Neural progenitor cell (in vitro differentiated cells): ENCODE measurements around the gene NAT10. TPM values are rescaled to one million over a fixed set of nuclear protein-coding genes. Genes with fewer than 3 reads are reported as not detected.

Source experiments
- DNase-seq: peaks from one replicate; pipeline ENCODE4 v3.0.0-alpha.2; 2016; ENCODE audit warnings: low spot score
- H2AFZ ChIP-seq: fragments of 200-600 bp; sonication (generic); replicated peaks from 2 replicates; pipeline ENCODE4 v1.6.1; 2016; ENCODE audit warnings: antibody characterized with exemption
- H3F3A ChIP-seq: fragments of 200-600 bp; sonication (generic); 2 replicates; pipeline ENCODE4 v1.6.1; 2016; ENCODE audit warnings: antibody characterized with exemption, low read depth
- H3K27ac ChIP-seq: fragments of 200-600 bp; sonication (generic); 2 replicates; pipeline ENCODE4 v1.5.1; 2016; ENCODE audit warnings: mild to moderate bottlenecking
- H3K27me3 ChIP-seq: fragments of 200-600 bp; sonication (generic); 2 replicates; pipeline ENCODE4 v1.6.1; 2016; ENCODE audit warnings: mild to moderate bottlenecking, moderate library complexity
- H3K36me3 ChIP-seq: fragments of 200-600 bp; sonication (generic); 2 replicates; pipeline ENCODE4 v1.5.1; 2016
- H3K4me1 ChIP-seq: fragments of 200-600 bp; sonication (generic); 2 replicates; pipeline ENCODE4 v1.6.1; 2016; ENCODE audit warnings: mixed run types
- H3K4me2 ChIP-seq: fragments of 200-600 bp; sonication (generic); 2 replicates; pipeline ENCODE4 v1.6.1; 2016
- H3K4me3 ChIP-seq: fragments of 200-600 bp; sonication (generic); 2 replicates; pipeline ENCODE4 v1.5.1; 2016
- H3K79me2 ChIP-seq: fragments of 200-600 bp; sonication (generic); 2 replicates; pipeline ENCODE4 v1.6.1; 2016; ENCODE audit warnings: low read depth
- H3K9ac ChIP-seq: fragments of 200-600 bp; sonication (generic); 2 replicates; pipeline ENCODE4 v1.6.1; 2016
- H3K9me3 ChIP-seq: fragments of 200-600 bp; sonication (generic); 2 replicates; pipeline ENCODE4 v1.5.1; 2016; ENCODE audit warnings: low read depth
- H4K20me1 ChIP-seq: fragments of 200-600 bp; sonication (generic); 2 replicates; pipeline ENCODE4 v1.6.1; 2016; ENCODE audit warnings: low read depth
- H3K27ac Mint-ChIP-seq: 3 replicates; pipeline ENCODE4 v1.8.0; 2021; ENCODE audit warnings: mixed read lengths
- H3K27me3 Mint-ChIP-seq: 2 replicates; pipeline ENCODE4 v1.8.0; 2022; ENCODE audit warnings: low read depth, mild to moderate bottlenecking, inconsistent platforms, moderate library complexity, mixed read lengths; ENCODE audit not compliant: insufficient read depth
- H3K36me3 Mint-ChIP-seq: 3 replicates; pipeline ENCODE4 v1.8.0; 2021; ENCODE audit warnings: mixed read lengths
- H3K4me1 Mint-ChIP-seq: 3 replicates; pipeline ENCODE4 v1.8.0; 2021; ENCODE audit warnings: mixed read lengths
- H3K4me3 Mint-ChIP-seq: 3 replicates; pipeline ENCODE4 v1.8.0; 2021; ENCODE audit warnings: mild to moderate bottlenecking, moderate library complexity, mixed read lengths
- H3K9me3 Mint-ChIP-seq: 3 replicates; pipeline ENCODE4 v1.8.0; 2020; ENCODE audit warnings: mixed read lengths
- CTCF ChIP-seq: fragments of 200-600 bp; sonication (generic); IDR thresholded peaks from 2 replicates; pipeline ENCODE4 v1.5.1; 2017; ENCODE audit warnings: antibody characterized with exemption, mild to moderate bottlenecking
- EZH2 ChIP-seq: fragments of 200-600 bp; sonication (generic); IDR thresholded peaks from 2 replicates; pipeline ENCODE4 v1.6.1; 2017; ENCODE audit warnings: antibody characterized with exemption, mild to moderate bottlenecking, moderate library complexity
- EZH2phosphoT487 ChIP-seq: fragments of 200-600 bp; sonication (generic); IDR thresholded peaks from 2 replicates; pipeline ENCODE4 v1.6.1; 2017; ENCODE audit warnings: antibody characterized with exemption
- total RNA-seq: library from RNA; depleted of rRNA; stranded (reverse); fragments of >200 nt; gene quantifications from 2 replicates; pipeline ENCODE4 v1.2.3, GENCODE V29; 2015; ENCODE audit warnings: low replicate concordance

NAT10 gene
- total RNA-seq, 1 donor from 2014 or later = 42.9 TPM

- Histone ChIP-seq H4K20me1 (no peaks in the 10 kb centered on the region), H3K36me3 (no peaks in the 10 kb centered on the region), H3K27me3 (no peaks in the 10 kb centered on the region), H3K27ac (no peak overlapping the region), H3K9me3 (no peaks in the 10 kb centered on the region), H2AFZ (no peak overlapping the region), H3K9ac (no peak overlapping the region), H3K4me1 (no peaks in the 10 kb centered on the region), H3K79me2 (no peaks in the 10 kb centered on the region), H3F3A (no peaks in the 10 kb centered on the region), H3K4me3 (no peak overlapping the region), H3K4me2 (no peak overlapping the region)
- Mint-ChIP-seq H3K27me3 (no peaks in the 10 kb centered on the region), H3K9me3 (no peaks in the 10 kb centered on the region), H3K27ac (no peak overlapping the region), H3K4me3 (no peak overlapping the region), H3K4me1 (no peaks in the 10 kb centered on the region), H3K36me3 (peaks cover 48% of the 10 kb centered on the region)
- no peak for DNase-seq
- TF ChIP-seq CTCF = no peak
- no peak for TF ChIP-seq EZH2phosphoT487
- TF ChIP-seq EZH2 = no peak
These were observed 31.0 kb downstream of the NAT10 start for GRCh38 chr11:34136420-34136819.

- Histone ChIP-seq H3K79me2 (no peaks in the 10 kb centered on the region), H3K27ac (no peak overlapping the region), H3K36me3 (no peaks in the 10 kb centered on the region), H3K4me3 (no peak overlapping the region), H4K20me1 (no peaks in the 10 kb centered on the region), H2AFZ (no peak overlapping the region), H3F3A (no peaks in the 10 kb centered on the region), H3K27me3 (no peaks in the 10 kb centered on the region), H3K9ac (no peak overlapping the region), H3K4me1 (no peaks in the 10 kb centered on the region), H3K4me2 (no peak overlapping the region), H3K9me3 (no peaks in the 10 kb centered on the region)
- H3K27ac Mint-ChIP-seq = no peak overlapping the region
- no peaks in the 10 kb centered on the region for H3K9me3 Mint-ChIP-seq
- H3K4me3 Mint-ChIP-seq = no peak overlapping the region
- TF ChIP-seq EZH2phosphoT487 = no peak
- no peak for TF ChIP-seq CTCF
- no peak for TF ChIP-seq EZH2
- no peak for DNase-seq
- H3K27me3 Mint-ChIP-seq = no peaks in the 10 kb centered on the region
- peaks cover 55% of the 10 kb centered on the region for H3K36me3 Mint-ChIP-seq
- H3K4me1 Mint-ChIP-seq = peaks cover 22% of the 10 kb centered on the region
These were observed 33.9 kb downstream of the NAT10 start for GRCh38 chr11:34139346-34139745.

GRCh38 chr11:34140149-34140548 lies 34.7 kb downstream of the NAT10 start:
- no peak overlapping the region for H3K4me3 Mint-ChIP-seq
- no peaks in the 10 kb centered on the region for H3K27me3 ChIP-seq
- H4K20me1 ChIP-seq = no peaks in the 10 kb centered on the region
- no peak overlapping the region for H2AFZ ChIP-seq
- H3K27ac Mint-ChIP-seq = no peak overlapping the region
- H3K4me2 ChIP-seq = no peak overlapping the region
- no peak overlapping the region for H3K4me3 ChIP-seq
- H3K36me3 Mint-ChIP-seq = peaks cover 52% of the 10 kb centered on the region
- DNase-seq = no peak
- TF ChIP-seq CTCF = no peak
- no peak for TF ChIP-seq EZH2
- TF ChIP-seq EZH2phosphoT487 = no peak
- H3K27me3 Mint-ChIP-seq = no peaks in the 10 kb centered on the region
- H3F3A ChIP-seq = no peaks in the 10 kb centered on the region
- no peak overlapping the region for H3K27ac ChIP-seq
- H3K9ac ChIP-seq = no peak overlapping the region
- H3K36me3 ChIP-seq = no peaks in the 10 kb centered on the region
- peaks cover 22% of the 10 kb centered on the region for H3K4me1 Mint-ChIP-seq
- no peaks in the 10 kb centered on the region for H3K9me3 Mint-ChIP-seq
- H3K79me2 ChIP-seq = no peaks in the 10 kb centered on the region
- no peaks in the 10 kb centered on the region for H3K9me3 ChIP-seq
- H3K4me1 ChIP-seq = no peaks in the 10 kb centered on the region

- no peaks in the 10 kb centered on the region for H3F3A ChIP-seq
- no peak overlapping the region for H3K9ac ChIP-seq
- no peaks in the 10 kb centered on the region for H3K79me2 ChIP-seq
- peaks cover 53% of the 10 kb centered on the region for H3K36me3 Mint-ChIP-seq
- H3K4me3 ChIP-seq = no peak overlapping the region
- H3K4me3 Mint-ChIP-seq = peak overlapping the region; percentile 26
- H3K9me3 ChIP-seq = no peaks in the 10 kb centered on the region
- H3K36me3 ChIP-seq = no peaks in the 10 kb centered on the region
- no peak overlapping the region for H3K27ac ChIP-seq
- H4K20me1 ChIP-seq = peaks cover 3% of the 10 kb centered on the region
- H3K4me1 Mint-ChIP-seq = peaks cover 27% of the 10 kb centered on the region
- H2AFZ ChIP-seq = no peak overlapping the region
- DNase-seq = no peak
- H3K27me3 ChIP-seq = no peaks in the 10 kb centered on the region
- H3K27me3 Mint-ChIP-seq = peaks cover 3% of the 10 kb centered on the region
- no peak overlapping the region for H3K4me2 ChIP-seq
- H3K4me1 ChIP-seq = no peaks in the 10 kb centered on the region
- TF ChIP-seq EZH2phosphoT487 = no peak
- no peak for TF ChIP-seq EZH2
- no peak for TF ChIP-seq CTCF
- H3K9me3 Mint-ChIP-seq = no peaks in the 10 kb centered on the region
- peak overlapping the region; percentile 93 for H3K27ac Mint-ChIP-seq
These were observed 37.6 kb downstream of the NAT10 start for GRCh38 chr11:34143048-34143447.
